ENCODE data around the gene EGLN1. TPM values are rescaled to one million over a fixed set of nuclear protein-coding genes. Genes with fewer than 3 reads are reported as not detected.

The EGLN1 gene
- total and polyA plus RNA-seq, 10 of the 15 experiments (the other 5 are each of a cell fraction or from before 2014, with no cell fraction given) = 2.4 to 46.6 (median 8.7) TPM

DNA sequence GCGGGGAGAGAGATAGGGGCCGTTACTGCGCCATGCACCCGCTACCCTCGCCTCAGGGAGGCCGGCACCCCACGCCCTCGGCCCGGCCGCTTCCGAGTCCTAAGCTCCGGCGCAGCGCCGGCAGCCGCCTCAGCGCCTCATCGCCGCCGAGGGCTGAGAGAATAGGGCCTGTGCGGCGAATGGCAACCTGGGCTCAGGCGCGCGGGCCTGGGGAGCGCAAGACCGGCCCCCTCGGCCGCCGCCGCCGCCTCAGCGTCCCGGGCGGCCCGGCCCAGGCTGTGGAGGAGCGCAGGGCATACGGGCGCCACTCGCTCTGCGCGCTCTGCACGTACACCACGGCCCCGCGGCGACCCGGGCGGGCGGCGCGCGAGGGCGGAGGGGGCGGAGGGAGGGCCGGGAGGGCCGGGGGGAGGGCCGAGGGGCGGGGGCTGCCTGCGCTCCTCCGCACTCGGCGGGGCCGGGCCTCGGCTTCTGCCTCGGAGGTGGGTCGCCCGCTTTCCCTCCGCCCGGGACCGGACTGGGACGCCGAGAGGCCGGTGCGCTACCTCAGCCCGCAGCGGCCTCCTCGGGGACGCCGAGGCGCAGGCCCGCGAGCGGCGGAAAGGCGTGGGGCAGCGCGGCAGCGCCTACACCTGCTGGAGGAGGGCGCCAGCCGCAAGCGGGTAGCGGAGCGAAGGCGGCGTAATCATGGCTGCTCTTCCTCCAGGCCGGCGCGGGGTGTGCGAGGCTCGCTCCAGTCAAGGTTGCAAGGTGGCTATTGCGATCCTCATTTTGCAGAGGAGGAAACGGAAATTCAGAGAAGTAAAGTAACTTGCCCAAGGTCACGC is at the start of gene EGLN1 (continued):
- TF ChIP-seq EGR1 (IDR thresholded peaks at IDR 0.05; ENCODE audit: borderline replicate concordance in 1 of 2, low read depth in 2 of 2, low read length in 2 of 2) (peak in 1 of 2 experiments; percentile 78; a peak in 2 of 3 replicates), NR2C2 (IDR thresholded peaks at IDR 0.05; ENCODE audit: borderline replicate concordance, control insufficient read depth, insufficient read length, low read depth) (no peak), PAX5 (IDR thresholded peaks at IDR 0.05; ENCODE audit: borderline replicate concordance, low read depth, low read length) (peak; percentile 55; the same call in 1 of the 2 replicates), MEF2A (IDR thresholded peaks at IDR 0.05; ENCODE audit: insufficient read depth, low read depth, low read length) (no peak), MTA2 (IDR thresholded peaks at IDR 0.05; ENCODE audit: low read depth) (no peak), RAD51 (IDR thresholded peaks at IDR 0.05) (no peak), DPF2 (IDR thresholded peaks at IDR 0.05) (peak; percentile 54), RELA (IDR thresholded peaks at IDR 0.05; ENCODE audit: borderline replicate concordance, partially characterized antibody) (peak; percentile 38), BMI1 (IDR thresholded peaks at IDR 0.05; ENCODE audit: borderline replicate concordance) (no peak), CBFB (IDR thresholded peaks at IDR 0.05; ENCODE audit: low read depth) (no peak), MTA3 (IDR thresholded peaks at IDR 0.05; ENCODE audit: borderline replicate concordance, low read length) (no peak), RUNX3 (IDR thresholded peaks at IDR 0.05; ENCODE audit: low read length) (peak; percentile 63), ATF7 (IDR thresholded peaks at IDR 0.05; ENCODE audit: low read depth) (0 out of 2 replicates have a peak, but pooled peaks have one; percentile 31), CHD2 (IDR thresholded peaks at IDR 0.05; ENCODE audit: borderline replicate concordance, low read depth, low read length) (no peak), SUPT20H (IDR thresholded peaks at IDR 0.05; ENCODE audit: borderline replicate concordance, control insufficient read depth, low read depth, low read length) (no peak), NFYB (IDR thresholded peaks at IDR 0.05; ENCODE audit: insufficient read depth, low read depth, low read length) (no peak), ZNF622 (IDR thresholded peaks at IDR 0.05) (no peak), YBX1 (IDR thresholded peaks at IDR 0.05) (no peak), POU2F2 (IDR thresholded peaks at IDR 0.05; ENCODE audit: borderline replicate concordance, low read depth, low read length) (no peak), NBN (IDR thresholded peaks at IDR 0.05) (no peak)
- TF ChIP-seq, protein P1, sequence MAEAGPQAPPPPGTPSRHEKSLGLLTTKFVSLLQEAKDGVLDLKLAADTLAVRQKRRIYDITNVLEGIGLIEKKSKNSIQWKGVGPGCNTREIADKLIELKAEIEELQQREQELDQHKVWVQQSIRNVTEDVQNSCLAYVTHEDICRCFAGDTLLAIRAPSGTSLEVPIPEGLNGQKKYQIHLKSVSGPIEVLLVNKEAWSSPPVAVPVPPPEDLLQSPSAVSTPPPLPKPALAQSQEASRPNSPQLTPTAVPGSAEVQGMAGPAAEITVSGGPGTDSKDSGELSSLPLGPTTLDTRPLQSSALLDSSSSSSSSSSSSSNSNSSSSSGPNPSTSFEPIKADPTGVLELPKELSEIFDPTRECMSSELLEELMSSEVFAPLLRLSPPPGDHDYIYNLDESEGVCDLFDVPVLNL (IDR thresholded peaks at IDR 0.05; ENCODE audit: low read depth, low read length) = no peak
- TF ChIP-seq, protein P2, sequence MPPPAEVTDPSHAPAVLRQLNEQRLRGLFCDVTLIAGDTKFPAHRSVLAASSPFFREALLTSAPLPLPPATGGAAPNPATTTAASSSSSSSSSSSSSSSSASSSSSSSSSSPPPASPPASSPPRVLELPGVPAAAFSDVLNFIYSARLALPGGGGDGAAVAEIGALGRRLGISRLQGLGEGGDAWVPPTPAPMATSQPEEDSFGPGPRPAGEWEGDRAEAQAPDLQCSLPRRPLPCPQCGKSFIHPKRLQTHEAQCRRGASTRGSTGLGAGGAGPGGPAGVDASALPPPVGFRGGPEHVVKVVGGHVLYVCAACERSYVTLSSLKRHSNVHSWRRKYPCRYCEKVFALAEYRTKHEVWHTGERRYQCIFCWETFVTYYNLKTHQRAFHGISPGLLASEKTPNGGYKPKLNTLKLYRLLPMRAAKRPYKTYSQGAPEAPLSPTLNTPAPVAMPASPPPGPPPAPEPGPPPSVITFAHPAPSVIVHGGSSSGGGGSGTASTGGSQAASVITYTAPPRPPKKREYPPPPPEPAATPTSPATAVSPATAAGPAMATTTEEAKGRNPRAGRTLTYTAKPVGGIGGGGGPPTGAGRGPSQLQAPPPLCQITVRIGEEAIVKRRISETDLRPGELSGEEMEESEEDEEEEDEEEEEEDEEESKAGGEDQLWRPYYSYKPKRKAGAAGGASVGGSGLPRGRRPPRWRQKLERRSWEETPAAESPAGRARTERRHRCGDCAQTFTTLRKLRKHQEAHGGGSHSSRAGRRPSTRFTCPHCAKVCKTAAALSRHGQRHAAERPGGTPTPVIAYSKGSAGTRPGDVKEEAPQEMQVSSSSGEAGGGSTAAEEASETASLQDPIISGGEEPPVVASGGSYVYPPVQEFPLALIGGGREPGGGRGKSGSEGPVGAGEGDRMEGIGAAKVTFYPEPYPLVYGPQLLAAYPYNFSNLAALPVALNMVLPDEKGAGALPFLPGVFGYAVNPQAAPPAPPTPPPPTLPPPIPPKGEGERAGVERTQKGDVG (CRISPR knock-in tag; IDR thresholded peaks at IDR 0.05) = no peak
- TF ChIP-seq, protein P3, sequence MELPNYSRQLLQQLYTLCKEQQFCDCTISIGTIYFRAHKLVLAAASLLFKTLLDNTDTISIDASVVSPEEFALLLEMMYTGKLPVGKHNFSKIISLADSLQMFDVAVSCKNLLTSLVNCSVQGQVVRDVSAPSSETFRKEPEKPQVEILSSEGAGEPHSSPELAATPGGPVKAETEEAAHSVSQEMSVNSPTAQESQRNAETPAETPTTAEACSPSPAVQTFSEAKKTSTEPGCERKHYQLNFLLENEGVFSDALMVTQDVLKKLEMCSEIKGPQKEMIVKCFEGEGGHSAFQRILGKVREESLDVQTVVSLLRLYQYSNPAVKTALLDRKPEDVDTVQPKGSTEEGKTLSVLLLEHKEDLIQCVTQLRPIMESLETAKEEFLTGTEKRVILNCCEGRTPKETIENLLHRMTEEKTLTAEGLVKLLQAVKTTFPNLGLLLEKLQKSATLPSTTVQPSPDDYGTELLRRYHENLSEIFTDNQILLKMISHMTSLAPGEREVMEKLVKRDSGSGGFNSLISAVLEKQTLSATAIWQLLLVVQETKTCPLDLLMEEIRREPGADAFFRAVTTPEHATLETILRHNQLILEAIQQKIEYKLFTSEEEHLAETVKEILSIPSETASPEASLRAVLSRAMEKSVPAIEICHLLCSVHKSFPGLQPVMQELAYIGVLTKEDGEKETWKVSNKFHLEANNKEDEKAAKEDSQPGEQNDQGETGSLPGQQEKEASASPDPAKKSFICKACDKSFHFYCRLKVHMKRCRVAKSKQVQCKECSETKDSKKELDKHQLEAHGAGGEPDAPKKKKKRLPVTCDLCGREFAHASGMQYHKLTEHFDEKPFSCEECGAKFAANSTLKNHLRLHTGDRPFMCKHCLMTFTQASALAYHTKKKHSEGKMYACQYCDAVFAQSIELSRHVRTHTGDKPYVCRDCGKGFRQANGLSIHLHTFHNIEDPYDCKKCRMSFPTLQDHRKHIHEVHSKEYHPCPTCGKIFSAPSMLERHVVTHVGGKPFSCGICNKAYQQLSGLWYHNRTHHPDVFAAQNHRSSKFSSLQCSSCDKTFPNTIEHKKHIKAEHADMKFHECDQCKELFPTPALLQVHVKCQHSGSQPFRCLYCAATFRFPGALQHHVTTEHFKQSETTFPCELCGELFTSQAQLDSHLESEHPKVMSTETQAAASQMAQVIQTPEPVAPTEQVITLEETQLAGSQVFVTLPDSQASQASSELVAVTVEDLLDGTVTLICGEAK (IDR thresholded peaks at IDR 0.05; ENCODE audit: borderline replicate concordance) = no peak

Measured in GM12878 (cell line).